GM12878 (cell line): ENCODE results near the gene RCN1. TPM values are rescaled to one million over a fixed set of nuclear protein-coding genes. Genes with fewer than 3 reads are reported as not detected.

ENCODE experiments used
- ATAC-seq: fragments of 200-7000 bp; cut with Tn5 transposase; 3 replicates; pipeline ENCODE4 v1.9.1; 2020; ENCODE audit warnings: mild to moderate bottlenecking, moderate library complexity
- BruUV-seq: library from RNA; stranded (reverse); fragments of 400-500 nt; replicated peaks from 2 replicates; lab custom pipeline; 2021; lab: Mats Ljungman, UMichigan
- CTCF ChIA-PET: fragments of 300-600 bp; sonication (Branson Sonifier 250); formaldehyde crosslinking; extraction: SDS; loops from one replicate; lab custom pipeline; 2021; ENCODE audit warnings: inconsistent platforms; lab: Yijun Ruan, JAX
- POLR2A ChIA-PET: fragments of 350-600 bp; formaldehyde crosslinking; extraction: SDS; loops from one replicate; lab custom pipeline; 2021; ENCODE audit warnings: inconsistent platforms; lab: Charles Lee
- RAD21 ChIA-PET: fragments of 300-600 bp; sonication (Branson Sonifier 250); formaldehyde crosslinking; loops from one replicate; lab custom pipeline; 2023; ENCODE audit warnings: antibody characterized with exemption; ENCODE audit not compliant: unreplicated experiment; lab: Charles Lee
- SMC1A ChIA-PET: fragments of 300-600 bp; sonication (Branson Sonifier 250); formaldehyde crosslinking; loops from one replicate; lab custom pipeline; 2023; ENCODE audit not compliant: unreplicated experiment, uncharacterized antibody; lab: Charles Lee
- DNase-seq: peaks from one replicate; pipeline ENCODE4 v3.0.0-alpha.2; 2011; ENCODE audit warnings: low read depth, low spot score
- FAIRE-seq: peaks from 3 replicates; lab custom pipeline; 2011; peaks lifted over from hg19 to GRCh38; lab: Jason Lieb, UNC
- H2AFZ ChIP-seq: 2 replicates; pipeline ENCODE4 v1.6.0; 2011; ENCODE audit warnings: low read depth, low read length, control low read depth; ENCODE audit not compliant: control insufficient read depth
- H3K27ac ChIP-seq: 2 replicates; pipeline ENCODE4 v1.5.1; 2011; ENCODE audit warnings: control low read depth; ENCODE audit not compliant: control insufficient read depth, insufficient read depth
- H3K27me3 ChIP-seq, 2 experiments: replicated peaks in 1 of 2; 2 replicates each; pipeline versions ENCODE4 v1.6.0 to v1.6.1; 2011; ENCODE audit warnings: low read length in 1 of 2; ENCODE audit not compliant: control insufficient read depth in 2 of 2, insufficient read depth in 2 of 2
- H3K36me3 ChIP-seq, 2 experiments: 2 replicates each; pipeline ENCODE4 v1.5.1; 2011; ENCODE audit warnings: low read length in 1 of 2; ENCODE audit not compliant: control insufficient read depth in 2 of 2, insufficient read depth in 2 of 2
- H3K4me1 ChIP-seq: 2 replicates; pipeline ENCODE4 v1.6.1; 2011; ENCODE audit warnings: mild to moderate bottlenecking, low read length, moderate library complexity, mixed read lengths; ENCODE audit not compliant: control insufficient read depth, insufficient read depth
- H3K4me2 ChIP-seq: 2 replicates; pipeline ENCODE4 v1.6.0; 2011; ENCODE audit warnings: control low read depth; ENCODE audit not compliant: control insufficient read depth, insufficient read depth
- H3K4me3 ChIP-seq: fragments of 200-600 bp; sonication (generic); 2 replicates; pipeline ENCODE4 v1.5.1; 2016
- H3K79me2 ChIP-seq: 2 replicates; pipeline ENCODE4 v1.6.0; 2011; ENCODE audit warnings: low read length; ENCODE audit not compliant: control insufficient read depth, insufficient read depth
- H3K9ac ChIP-seq: 2 replicates; pipeline ENCODE4 v1.8.0; 2011; ENCODE audit warnings: low read length, control low read depth, mixed read lengths; ENCODE audit not compliant: control insufficient read depth, insufficient read depth
- H3K9me3 ChIP-seq: replicated peaks from 3 replicates; pipeline ENCODE4 v1.5.1; 2011; ENCODE audit warnings: mild to moderate bottlenecking, low read length; ENCODE audit not compliant: control insufficient read depth, insufficient read depth
- H4K20me1 ChIP-seq: 2 replicates; pipeline ENCODE4 v1.6.0; 2011; ENCODE audit not compliant: control insufficient read depth, insufficient read depth
- CBX5 ChIP-seq: sonication (generic); IDR thresholded peaks from 2 replicates; pipeline ENCODE4 v1.6.1; 2016; ENCODE audit warnings: low read depth, moderate library complexity, mild to moderate bottlenecking, inconsistent platforms
- CHD4 ChIP-seq: fragments of 200-600 bp; sonication (generic); IDR thresholded peaks from 2 replicates; pipeline ENCODE4 v1.6.1; 2016; ENCODE audit warnings: mild to moderate bottlenecking
- HCFC1 ChIP-seq: fragments of 150-350 bp; IDR thresholded peaks from 2 replicates; pipeline ENCODE4 v1.6.1; 2014; ENCODE audit warnings: low read length
- IKZF1 ChIP-seq: fragments of 450-650 bp; conservative IDR thresholded peaks from 2 replicates; pipeline ENCODE4 v1.6.1; 2017; ENCODE audit warnings: antibody characterized with exemption, mild to moderate bottlenecking
- NR2F1 ChIP-seq: fragments of 450-650 bp; conservative IDR thresholded peaks from 2 replicates; pipeline ENCODE4 v1.6.1; 2017; ENCODE audit warnings: mild to moderate bottlenecking
- RUNX3 ChIP-seq: IDR thresholded peaks from 2 replicates; pipeline ENCODE4 v1.6.1; 2012; ENCODE audit warnings: low read length, inconsistent platforms
- ZZZ3 ChIP-seq: IDR thresholded peaks from 2 replicates; pipeline ENCODE4 v1.6.1; 2011; ENCODE audit warnings: low read depth; ENCODE audit not compliant: control insufficient read depth, insufficient read length
- WGBS: methylation state at CpG from one replicate; pipeline ENCODE4 v1.1.6; 2016; ENCODE audit warnings: low lambda C conversion rate; ENCODE audit not compliant: insufficient replicate concordance, insufficient coverage; ENCODE audit errors: missing lambda C conversion rate; 5-methylcytosine and 5-hydroxymethylcytosine counted together
- in situ Hi-C: fragments of 300-500 bp; cut with MboI; formaldehyde crosslinking; loops from 9 replicates; pipeline ENCODE4 v1.14.3; 2018; ENCODE audit warnings: mixed read lengths
- intact Hi-C: fragments of 100-400 bp; cut with micrococcal nuclease; formaldehyde crosslinking; loops from one replicate; pipeline ENCODE4 v1.14.2; 2022; ENCODE audit not compliant: unreplicated experiment
- polyA plus RNA-seq, 11 experiments: library from polyadenylated mRNA; depleted of rRNA in 4 of 11; unstranded in 6 of 11; stranded (reverse) in 5 of 11; fragments of >200 nt; fragmentation: Nextera tagmentation in 4 of 11; fragmentation: Illumina TruSeq in 1 of 11; extraction: Ambion mirVana in 4 of 11; extraction: Trizol in 1 of 11; gene quantifications; 1 replicate in 1 of 11; 2 replicates in 10 of 11; pipeline versions ENCODE4 v1.2.1 to v1.2.3, GENCODE V29; 2011 to 2016; ENCODE audit warnings: inconsistent platforms in 2 of 11, missing spikeins in 2 of 11, low read depth in 1 of 11
- total RNA-seq, 4 experiments: library from RNA; depleted of rRNA in 3 of 4; stranded (reverse); fragments of >200 nt in 3 of 4; fragmentation: Illumina TruSeq in 1 of 4; extraction: Trizol in 1 of 4; gene quantifications; 2 replicates each; pipeline versions ENCODE4 v1.2.1 to v1.2.3, GENCODE V29; 2013 to 2021
- TF ChIP-seq, protein P1 (sequence below): fragments of 450-650 bp; conservative IDR thresholded peaks from 2 replicates; pipeline ENCODE4 v1.6.1; 2017; ENCODE audit warnings: mild to moderate bottlenecking, moderate library complexity
- TF ChIP-seq, protein P2 (sequence below): fragments of 450-650 bp; IDR thresholded peaks from 2 replicates; pipeline ENCODE4 v1.6.1; 2016; ENCODE audit warnings: mild to moderate bottlenecking
- TF ChIP-seq, protein P3 (sequence below): fragments of 450-650 bp; IDR thresholded peaks from 2 replicates; pipeline ENCODE4 v1.6.1; 2017; ENCODE audit warnings: borderline replicate concordance

The RCN1 gene
- total and polyA plus RNA-seq, 10 of the 15 experiments (the other 5 are each of a cell fraction or from before 2014, with no cell fraction given): 17.6 to 76.7 (median 56.4) TPM

DNA sequence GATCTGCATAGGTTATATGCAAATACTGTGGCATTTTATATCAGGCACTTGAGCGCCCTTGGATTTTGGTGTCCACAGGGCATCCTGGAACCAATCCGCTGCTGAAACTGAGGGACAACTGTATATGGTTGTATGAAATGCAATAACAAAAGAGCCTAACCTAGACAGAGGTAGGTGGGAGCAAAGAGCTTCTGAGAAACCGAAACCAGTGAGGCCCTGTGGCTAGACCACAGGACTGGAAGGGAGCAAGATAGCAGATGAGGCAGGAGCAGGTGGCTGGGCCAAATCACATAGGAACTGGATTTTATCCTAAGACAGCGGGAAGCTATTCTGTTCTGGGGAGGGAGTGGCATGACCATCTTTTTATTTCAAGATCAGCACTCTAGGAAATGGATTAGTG is 30.1 kb downstream of the RCN1 start:
- peaks cover 8% of the 10 kb centered on the region for H3K9me3 ChIP-seq
- ChIA-PET CTCF (interaction anchor here (1.1 kb wide), 1 partner anchor 14 kb away, joined by 4 read pairs; no protein-coding TSS in a partner anchor), SMC1A (interaction anchor here (0.6 to 1.1 kb wide), 4 partner anchors 11 to 43 kb away, joined by 3 to 5 read pairs (median 4); no protein-coding TSS in a partner anchor), RAD21 (no interaction called here), POLR2A (no interaction called here)
- DNase-seq (no peak), FAIRE-seq (no peak), ATAC-seq (peak; percentile 60)
- 41% methylated on average over 4 of the region's 4 CpGs for WGBS
- H3K4me3 ChIP-seq: no peak overlapping the region
- H3K27me3 ChIP-seq: no peaks in the 10 kb centered on the region
- intact Hi-C loops (no loop called here), in situ Hi-C loops (no loop called here)
- peak overlapping the region; percentile 50; the same call in 1 of the 2 replicates for H3K4me2 ChIP-seq
- TF ChIP-seq HCFC1 (no peak), RUNX3 (peak; percentile 69), IKZF1 (0 out of 2 replicates have a peak, but pooled peaks have one; percentile 15), CHD4 (no peak), ZZZ3 (no peak), CBX5 (0 out of 2 replicates have a peak, but pooled peaks have one; percentile 37)
- H2AFZ ChIP-seq: no peak overlapping the region
- no peaks in the 10 kb centered on the region for H3K36me3 ChIP-seq
- BruUV-seq: no TSS peak
- H3K79me2 ChIP-seq: no peaks in the 10 kb centered on the region
- H3K9ac ChIP-seq: no peak overlapping the region
- no peak overlapping the region for H3K27ac ChIP-seq
- peaks cover 7% of the 10 kb centered on the region for H3K4me1 ChIP-seq
- no peaks in the 10 kb centered on the region for H4K20me1 ChIP-seq

DNA sequence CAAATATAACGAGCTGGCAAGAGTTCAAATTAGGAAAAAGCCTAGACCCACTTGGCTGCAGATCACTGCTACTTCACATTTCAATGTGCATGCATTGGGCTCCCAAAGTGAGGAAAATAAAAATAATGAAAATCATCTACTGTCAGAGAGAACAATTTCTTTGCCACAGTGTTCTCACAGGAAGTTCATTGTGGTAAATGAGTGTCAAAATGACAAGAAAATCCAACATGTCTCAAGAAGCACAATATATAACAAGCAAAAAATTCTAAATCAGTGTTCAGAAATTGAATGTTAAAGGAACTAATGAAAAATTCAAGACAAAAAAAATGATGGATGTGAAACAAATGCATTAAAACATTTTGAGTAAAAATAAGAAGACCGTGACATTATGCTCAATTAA is 31.3 kb downstream of the RCN1 start:
- CTCF ChIA-PET: no interaction called here
- WGBS: 41% methylated on average over 2 of the region's 2 CpGs
- Histone ChIP-seq H3K4me1 (peaks cover 7% of the 10 kb centered on the region), H3K36me3 (no peaks in the 10 kb centered on the region), H3K4me3 (no peak overlapping the region), H4K20me1 (no peaks in the 10 kb centered on the region), H3K27ac (no peak overlapping the region), H3K79me2 (no peaks in the 10 kb centered on the region), H2AFZ (no peak overlapping the region), H3K4me2 (no peak overlapping the region), H3K9me3 (peaks cover 8% of the 10 kb centered on the region), H3K9ac (no peak overlapping the region), H3K27me3 (no peaks in the 10 kb centered on the region)
- no peak for ATAC-seq
- RAD21 ChIA-PET: no interaction called here
- in situ Hi-C loops: no loop called here
- intact Hi-C loops: no loop called here
- POLR2A ChIA-PET: no interaction called here
- no TSS peak for BruUV-seq
- no peak for FAIRE-seq
- no peak for DNase-seq
- SMC1A ChIA-PET: no interaction called here
- TF ChIP-seq, protein P1, sequence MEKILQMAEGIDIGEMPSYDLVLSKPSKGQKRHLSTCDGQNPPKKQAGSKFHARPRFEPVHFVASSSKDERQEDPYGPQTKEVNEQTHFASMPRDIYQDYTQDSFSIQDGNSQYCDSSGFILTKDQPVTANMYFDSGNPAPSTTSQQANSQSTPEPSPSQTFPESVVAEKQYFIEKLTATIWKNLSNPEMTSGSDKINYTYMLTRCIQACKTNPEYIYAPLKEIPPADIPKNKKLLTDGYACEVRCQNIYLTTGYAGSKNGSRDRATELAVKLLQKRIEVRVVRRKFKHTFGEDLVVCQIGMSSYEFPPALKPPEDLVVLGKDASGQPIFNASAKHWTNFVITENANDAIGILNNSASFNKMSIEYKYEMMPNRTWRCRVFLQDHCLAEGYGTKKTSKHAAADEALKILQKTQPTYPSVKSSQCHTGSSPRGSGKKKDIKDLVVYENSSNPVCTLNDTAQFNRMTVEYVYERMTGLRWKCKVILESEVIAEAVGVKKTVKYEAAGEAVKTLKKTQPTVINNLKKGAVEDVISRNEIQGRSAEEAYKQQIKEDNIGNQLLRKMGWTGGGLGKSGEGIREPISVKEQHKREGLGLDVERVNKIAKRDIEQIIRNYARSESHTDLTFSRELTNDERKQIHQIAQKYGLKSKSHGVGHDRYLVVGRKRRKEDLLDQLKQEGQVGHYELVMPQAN: no peak
- TF ChIP-seq, protein P2, sequence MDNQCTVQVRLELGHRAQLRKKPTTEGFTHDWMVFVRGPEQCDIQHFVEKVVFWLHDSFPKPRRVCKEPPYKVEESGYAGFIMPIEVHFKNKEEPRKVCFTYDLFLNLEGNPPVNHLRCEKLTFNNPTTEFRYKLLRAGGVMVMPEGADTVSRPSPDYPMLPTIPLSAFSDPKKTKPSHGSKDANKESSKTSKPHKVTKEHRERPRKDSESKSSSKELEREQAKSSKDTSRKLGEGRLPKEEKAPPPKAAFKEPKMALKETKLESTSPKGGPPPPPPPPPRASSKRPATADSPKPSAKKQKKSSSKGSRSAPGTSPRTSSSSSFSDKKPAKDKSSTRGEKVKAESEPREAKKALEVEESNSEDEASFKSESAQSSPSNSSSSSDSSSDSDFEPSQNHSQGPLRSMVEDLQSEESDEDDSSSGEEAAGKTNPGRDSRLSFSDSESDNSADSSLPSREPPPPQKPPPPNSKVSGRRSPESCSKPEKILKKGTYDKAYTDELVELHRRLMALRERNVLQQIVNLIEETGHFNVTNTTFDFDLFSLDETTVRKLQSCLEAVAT: no peak
- TF ChIP-seq NR2F1: no peak
- TF ChIP-seq, protein P3, sequence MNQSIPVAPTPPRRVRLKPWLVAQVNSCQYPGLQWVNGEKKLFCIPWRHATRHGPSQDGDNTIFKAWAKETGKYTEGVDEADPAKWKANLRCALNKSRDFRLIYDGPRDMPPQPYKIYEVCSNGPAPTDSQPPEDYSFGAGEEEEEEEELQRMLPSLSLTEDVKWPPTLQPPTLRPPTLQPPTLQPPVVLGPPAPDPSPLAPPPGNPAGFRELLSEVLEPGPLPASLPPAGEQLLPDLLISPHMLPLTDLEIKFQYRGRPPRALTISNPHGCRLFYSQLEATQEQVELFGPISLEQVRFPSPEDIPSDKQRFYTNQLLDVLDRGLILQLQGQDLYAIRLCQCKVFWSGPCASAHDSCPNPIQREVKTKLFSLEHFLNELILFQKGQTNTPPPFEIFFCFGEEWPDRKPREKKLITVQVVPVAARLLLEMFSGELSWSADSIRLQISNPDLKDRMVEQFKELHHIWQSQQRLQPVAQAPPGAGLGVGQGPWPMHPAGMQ: no peak
